Breast epithelium (tissue), 4 donors: ENCODE measurements around the gene FOXK1. TPM values are rescaled to one million over a fixed set of nuclear protein-coding genes. Genes with fewer than 3 reads are reported as not detected.

Experiments used
- DNase-seq, 2 donors: peaks; one replicate each; pipeline ENCODE4 v3.0.0-alpha.2; 2019; ENCODE audit warnings: low spot score in 2 of 2
- H3K27ac ChIP-seq, 2 donors: fragments of 200-600 bp; sonication (generic) in 1 of 2; one replicate each; pipeline ENCODE4 v1.5.1; 2016 to 2019; ENCODE audit warnings: mild to moderate bottlenecking in 1 of 2
- H3K27me3 ChIP-seq, 2 donors: fragments of 200-600 bp; sonication (generic) in 1 of 2; one replicate each; pipeline versions ENCODE4 v1.5.1 to v1.6.0; 2017 to 2019; ENCODE audit warnings: control low read depth in 1 of 2, mild to moderate bottlenecking in 1 of 2
- H3K36me3 ChIP-seq: fragments of 200-600 bp; one replicate; pipeline ENCODE4 v1.5.1; 2019
- H3K4me1 ChIP-seq, 2 donors: fragments of 200-600 bp; sonication (generic); one replicate each; pipeline ENCODE4 v1.5.1; 2016 to 2019; ENCODE audit warnings: control low read depth in 1 of 2
- H3K4me3 ChIP-seq, 3 donors: fragments of 200-600 bp; sonication (generic); 1 replicate in 2 of 3; 2 replicates in 1 of 3; pipeline ENCODE4 v1.5.1; 2016 to 2019; ENCODE audit warnings: mild to moderate bottlenecking in 3 of 3, moderate library complexity in 2 of 3
- H3K9me3 ChIP-seq, 2 donors: fragments of 200-600 bp; sonication (generic) in 1 of 2; one replicate each; pipeline ENCODE4 v1.5.1; 2016 to 2019; ENCODE audit warnings: control low read depth in 1 of 2
- POLR2A ChIP-seq: fragments of 450-650 bp; IDR thresholded peaks from one replicate; pipeline ENCODE4 v1.6.1; 2016; ENCODE audit warnings: antibody characterized with exemption, mild to moderate bottlenecking, moderate library complexity
- POLR2AphosphoS5 ChIP-seq, 3 donors: sonication (generic); formaldehyde crosslinking; IDR thresholded peaks; one replicate each; pipeline ENCODE4 v1.6.1; 2017; ENCODE audit warnings: antibody characterized with exemption in 3 of 3
- intact Hi-C: fragments of 100-400 bp; cut with DNase I; formaldehyde crosslinking; loops from one replicate; pipeline ENCODE4 v1.15.1; 2023; ENCODE audit warnings: low total_unique reads
- total RNA-seq, 3 donors: library from RNA; depleted of rRNA; stranded (reverse); fragments of >200 nt; gene quantifications; one replicate each; pipeline ENCODE4 v1.1.0, GENCODE V29; 2016
- TF ChIP-seq, protein P1 (sequence below), 3 donors: fragments of 450-650 bp; IDR thresholded peaks; one replicate each; pipeline ENCODE4 v1.5.1; 2016 to 2017; ENCODE audit warnings: antibody characterized with exemption in 3 of 3, mild to moderate bottlenecking in 3 of 3, moderate library complexity in 3 of 3

Gene FOXK1
- total RNA-seq, 3 donors from 2014 or later = 11.7 to 16.5 (median 15.7) TPM

DNA sequence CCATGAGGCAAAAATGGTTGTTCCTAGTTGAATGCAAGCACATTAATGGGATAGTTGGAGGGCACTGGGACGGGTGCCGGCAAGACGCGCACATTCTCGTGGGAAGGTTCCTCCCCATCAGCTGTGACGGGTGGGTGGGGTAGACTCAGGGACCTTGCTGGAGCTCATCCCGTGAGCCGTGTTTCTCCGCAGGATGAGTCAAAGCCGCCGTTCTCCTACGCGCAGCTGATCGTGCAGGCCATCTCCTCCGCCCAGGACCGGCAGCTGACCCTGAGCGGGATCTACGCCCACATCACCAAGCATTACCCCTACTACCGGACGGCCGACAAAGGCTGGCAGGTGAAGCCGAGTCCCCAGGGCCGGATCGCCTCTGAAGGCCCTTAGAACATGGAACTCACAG is 73.0 kb downstream of the FOXK1 start:
- Histone ChIP-seq H3K27me3 (no peaks in the 10 kb centered on the region), H3K4me3 (no peak overlapping the region), H3K9me3 (no peaks in the 10 kb centered on the region), H3K27ac (no peak overlapping the region), H3K4me1 (no peaks in the 10 kb centered on the region), H3K36me3 (peaks cover 7% of the 10 kb centered on the region)
- no peak for TF ChIP-seq POLR2AphosphoS5 (IDR thresholded peaks at IDR 0.05)
- TF ChIP-seq POLR2A = no peak
- TF ChIP-seq, protein P1, sequence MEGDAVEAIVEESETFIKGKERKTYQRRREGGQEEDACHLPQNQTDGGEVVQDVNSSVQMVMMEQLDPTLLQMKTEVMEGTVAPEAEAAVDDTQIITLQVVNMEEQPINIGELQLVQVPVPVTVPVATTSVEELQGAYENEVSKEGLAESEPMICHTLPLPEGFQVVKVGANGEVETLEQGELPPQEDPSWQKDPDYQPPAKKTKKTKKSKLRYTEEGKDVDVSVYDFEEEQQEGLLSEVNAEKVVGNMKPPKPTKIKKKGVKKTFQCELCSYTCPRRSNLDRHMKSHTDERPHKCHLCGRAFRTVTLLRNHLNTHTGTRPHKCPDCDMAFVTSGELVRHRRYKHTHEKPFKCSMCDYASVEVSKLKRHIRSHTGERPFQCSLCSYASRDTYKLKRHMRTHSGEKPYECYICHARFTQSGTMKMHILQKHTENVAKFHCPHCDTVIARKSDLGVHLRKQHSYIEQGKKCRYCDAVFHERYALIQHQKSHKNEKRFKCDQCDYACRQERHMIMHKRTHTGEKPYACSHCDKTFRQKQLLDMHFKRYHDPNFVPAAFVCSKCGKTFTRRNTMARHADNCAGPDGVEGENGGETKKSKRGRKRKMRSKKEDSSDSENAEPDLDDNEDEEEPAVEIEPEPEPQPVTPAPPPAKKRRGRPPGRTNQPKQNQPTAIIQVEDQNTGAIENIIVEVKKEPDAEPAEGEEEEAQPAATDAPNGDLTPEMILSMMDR (IDR thresholded peaks at IDR 0.05) = no peak
- DNase-seq = no peak
- intact Hi-C loops = no loop called here

DNA sequence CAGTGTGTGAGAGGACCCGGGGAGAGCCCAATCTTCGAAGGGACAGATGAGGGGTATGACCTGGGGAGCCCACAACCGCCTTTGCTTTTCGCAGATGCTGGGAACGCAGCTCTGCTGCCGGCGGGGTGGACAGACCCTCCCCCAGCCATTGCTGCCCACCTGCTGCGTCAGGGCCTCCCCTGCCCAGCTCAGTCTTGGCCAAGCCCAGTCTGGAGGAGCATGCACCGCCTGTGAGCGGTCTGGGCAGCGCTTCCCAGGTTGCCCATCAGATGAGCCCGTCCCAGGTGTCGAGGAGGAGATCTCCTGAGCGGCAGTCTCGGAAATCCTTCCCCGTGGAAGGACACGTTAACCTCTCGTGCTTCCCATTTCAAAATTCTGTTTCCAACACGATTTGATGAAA is 76.0 kb downstream of the FOXK1 start:
- intact Hi-C loops = no loop called here
- Histone ChIP-seq H3K27ac (no peak overlapping the region), H3K4me1 (no peaks in the 10 kb centered on the region), H3K4me3 (no peak overlapping the region), H3K36me3 (peaks cover 7% of the 10 kb centered on the region), H3K9me3 (no peaks in the 10 kb centered on the region), H3K27me3 (no peaks in the 10 kb centered on the region)
- TF ChIP-seq POLR2A (no peak), POLR2AphosphoS5 (IDR thresholded peaks at IDR 0.05) (no peak)
- TF ChIP-seq, protein P1 (IDR thresholded peaks at IDR 0.05) = no peak
- DNase-seq = no peak

DNA sequence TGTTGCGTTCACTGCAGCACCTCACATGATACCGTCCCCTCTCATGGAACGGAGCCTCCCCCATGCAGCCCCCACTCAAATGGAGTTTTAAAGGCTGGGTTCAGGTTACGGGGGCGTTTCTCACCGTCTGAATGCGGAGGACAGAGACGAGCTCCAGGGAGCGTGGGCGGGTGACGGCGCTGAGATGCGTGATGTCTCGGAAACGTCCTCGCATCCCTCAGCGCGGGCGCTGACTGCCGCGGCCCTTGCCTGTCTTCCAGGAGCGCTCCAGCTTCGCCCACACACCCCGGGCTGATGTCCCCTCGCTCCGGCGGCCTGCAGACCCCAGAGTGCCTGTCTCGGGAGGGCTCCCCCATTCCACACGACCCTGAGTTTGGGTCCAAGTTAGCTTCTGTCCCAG is 76.7 kb downstream of the FOXK1 start:
- no peak for TF ChIP-seq POLR2A
- TF ChIP-seq POLR2AphosphoS5 (IDR thresholded peaks at IDR 0.05) = no peak
- TF ChIP-seq, protein P1 (IDR thresholded peaks at IDR 0.05) = no peak
- Histone ChIP-seq H3K9me3 (no peaks in the 10 kb centered on the region), H3K4me1 (no peaks in the 10 kb centered on the region), H3K27ac (no peak overlapping the region), H3K36me3 (peaks cover 7% of the 10 kb centered on the region), H3K4me3 (no peak overlapping the region), H3K27me3 (no peaks in the 10 kb centered on the region)
- DNase-seq = no peak
- intact Hi-C loops = no loop called here

DNA sequence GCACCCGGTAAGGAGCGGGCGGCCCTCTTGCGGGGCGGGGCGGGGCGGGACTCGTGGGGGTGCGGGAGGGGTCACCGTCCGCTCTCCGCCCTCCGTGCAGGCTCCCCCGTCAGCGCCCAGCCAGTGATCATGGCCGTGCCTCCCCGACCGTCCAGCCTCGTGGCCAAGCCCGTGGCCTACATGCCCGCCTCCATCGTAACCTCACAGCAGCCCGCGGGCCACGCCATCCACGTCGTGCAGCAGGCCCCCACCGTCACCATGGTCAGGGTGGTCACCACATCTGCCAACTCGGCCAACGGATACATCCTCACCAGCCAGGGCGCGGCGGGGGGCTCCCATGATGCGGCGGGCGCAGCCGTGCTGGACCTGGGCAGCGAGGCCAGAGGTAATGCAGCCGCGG is 77.1 kb downstream of the FOXK1 start:
- intact Hi-C loops = no loop called here
- peaks cover 7% of the 10 kb centered on the region for H3K36me3 ChIP-seq

DNA sequence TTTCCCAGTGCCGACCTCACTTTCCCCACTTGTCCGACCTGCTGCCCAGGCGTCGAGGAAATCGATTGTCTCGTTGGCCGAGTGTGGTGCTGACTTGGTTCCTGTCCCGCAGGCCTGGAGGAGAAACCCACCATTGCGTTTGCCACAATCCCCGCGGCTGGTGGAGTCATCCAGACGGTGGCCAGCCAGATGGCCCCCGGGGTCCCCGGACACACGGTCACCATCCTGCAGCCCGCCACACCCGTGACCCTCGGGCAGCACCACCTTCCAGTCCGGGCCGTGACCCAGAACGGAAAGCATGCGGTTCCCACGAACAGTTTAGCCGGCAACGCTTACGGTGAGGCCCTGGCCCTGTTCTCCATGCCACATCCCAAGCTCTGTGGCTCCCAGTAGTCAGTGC is 78.9 kb downstream of the FOXK1 start:
- no peak overlapping the region for H3K27ac ChIP-seq
- no peak for DNase-seq
- peaks cover 7% of the 10 kb centered on the region for H3K36me3 ChIP-seq
- H3K4me1 ChIP-seq = no peaks in the 10 kb centered on the region
- intact Hi-C loops = loop anchor here (5.0 kb wide), 1 partner anchor 79 kb away; the partner anchor contains the start of gene FOXK1
- no peaks in the 10 kb centered on the region for H3K27me3 ChIP-seq
- H3K4me3 ChIP-seq = no peak overlapping the region
- TF ChIP-seq POLR2A (no peak), POLR2AphosphoS5 (IDR thresholded peaks at IDR 0.05) (no peak)
- TF ChIP-seq, protein P1 (IDR thresholded peaks at IDR 0.05) = no peak
- no peaks in the 10 kb centered on the region for H3K9me3 ChIP-seq

More for the DNA sequence above, 77.1 kb downstream of the FOXK1 start:
- H3K27ac ChIP-seq = no peak overlapping the region
- TF ChIP-seq, protein P1 (IDR thresholded peaks at IDR 0.05) = no peak
- TF ChIP-seq POLR2AphosphoS5 (IDR thresholded peaks at IDR 0.05) (no peak), POLR2A (no peak)
- no peaks in the 10 kb centered on the region for H3K27me3 ChIP-seq
- no peak for DNase-seq
- no peaks in the 10 kb centered on the region for H3K9me3 ChIP-seq
- no peaks in the 10 kb centered on the region for H3K4me1 ChIP-seq
- H3K4me3 ChIP-seq = no peak overlapping the region
